Stomach (tissue), 9 donors: ENCODE measurements around the gene CFAP46. TPM values are rescaled to one million over a fixed set of nuclear protein-coding genes. Genes with fewer than 3 reads are reported as not detected.

Source experiments
- DNase-seq, 2 donors: peaks; one replicate each; pipeline versions ENCODE4 v3.0.0 to v3.0.0-alpha.2; 2013 to 2019
- H3K27ac ChIP-seq, 5 donors: fragments of 200-600 bp in 4 of 5; sonication (generic) in 4 of 5; one replicate each; pipeline ENCODE4 v1.5.1; 2013 to 2019; ENCODE audit warnings: mild to moderate bottlenecking in 1 of 5, moderate library complexity in 1 of 5
- H3K27me3 ChIP-seq, 3 donors: fragments of 200-600 bp; sonication (generic); one replicate each; pipeline ENCODE4 v1.5.1; 2017 to 2019; ENCODE audit warnings: mixed run types in 1 of 3
- H3K36me3 ChIP-seq, 4 donors: fragments of 200-600 bp; sonication (generic); 1 replicate in 3 of 4; 2 replicates in 1 of 4; pipeline ENCODE4 v1.5.1; 2016 to 2019
- H3K4me1 ChIP-seq, 4 donors: fragments of 200-600 bp; sonication (generic); one replicate each; pipeline ENCODE4 v1.5.1; 2016 to 2019
- H3K4me3 ChIP-seq, 4 donors: fragments of 200-600 bp; sonication (generic) in 3 of 4; one replicate each; pipeline ENCODE4 v1.5.1; 2016 to 2019; ENCODE audit warnings: mild to moderate bottlenecking in 1 of 4
- H3K9me3 ChIP-seq, 4 donors: fragments of 200-600 bp; sonication (generic); one replicate each; pipeline ENCODE4 v1.5.1; 2016 to 2019
- CTCF ChIP-seq, 7 experiments: fragments of 450-650 bp in 4 of 7; fragments of 200-600 bp in 3 of 7; sonication (generic) in 3 of 7; IDR thresholded peaks; one replicate each; pipeline ENCODE4 v1.5.1; 2016 to 2019; ENCODE audit warnings: antibody characterized with exemption in 7 of 7, control low read depth in 2 of 7, mild to moderate bottlenecking in 1 of 7
- EP300 ChIP-seq: sonication (generic); formaldehyde crosslinking; IDR thresholded peaks from one replicate; pipeline ENCODE4 v1.6.1; 2017; ENCODE audit warnings: antibody characterized with exemption
- POLR2A ChIP-seq, 4 donors: fragments of 450-650 bp; IDR thresholded peaks; one replicate each; pipeline ENCODE4 v1.6.1; 2016; ENCODE audit warnings: antibody characterized with exemption in 4 of 4, control low read depth in 2 of 4, mild to moderate bottlenecking in 1 of 4, moderate library complexity in 1 of 4
- POLR2AphosphoS5 ChIP-seq, 3 donors: sonication (generic); formaldehyde crosslinking; IDR thresholded peaks; one replicate each; pipeline ENCODE4 v1.6.1; 2016; ENCODE audit warnings: antibody characterized with exemption in 3 of 3
- WGBS, 5 donors: extraction: QIAGEN DNeasy Blood & Tissue Kit in 3 of 5; methylation state at CpG; one replicate each; pipeline versions ENCODE4 v1.1.5 to v1.1.7; 2013 to 2018; 5-methylcytosine and 5-hydroxymethylcytosine counted together
- intact Hi-C: fragments of 100-400 bp; cut with DNase I; formaldehyde crosslinking; loops from one replicate; pipeline ENCODE4 v1.15.1; 2023; ENCODE audit warnings: low total_unique reads
- polyA plus RNA-seq, 3 donors: library from polyadenylated mRNA; stranded (reverse); fragments of 200-250 nt; gene quantifications; one replicate each; pipeline ENCODE4 v1.2.3, GENCODE V29; 2013
- total RNA-seq, 5 donors: library from RNA; depleted of rRNA; stranded (reverse); fragments of >200 nt; gene quantifications; one replicate each; pipeline versions ENCODE4 v1.1.0 to v1.2.3, GENCODE V29; 2014 to 2016
- donor health status: healthy with polysubstance abuse.
- donor health status: Bipolar disorder and iron deficiency.
- donor health status: healthy.

CFAP46 gene
- total and polyA plus RNA-seq, 8 donors, result under 0.01 to 5.8 (median 1.8) TPM; not detected in 1

- no peak overlapping the region for H3K4me3 ChIP-seq
- intact Hi-C loops, result no loop called here
- WGBS, 5 donors, result 65 to 75% (median 72%) methylated on average over 14 to 17 of the region's 17 CpGs
- H3K36me3 ChIP-seq, result no peaks in the 10 kb centered on the region
- H3K27me3 ChIP-seq, result peaks cover 0 to 65% (median 10%) of the 10 kb centered on the region in 3 donors
- DNase-seq, result peak in 1 of 2 donors; percentile 28
- H3K9me3 ChIP-seq, result no peaks in the 10 kb centered on the region
- H3K4me1 ChIP-seq, result peaks cover 0 to 5% (median 0%) of the 10 kb centered on the region in 4 donors
- H3K27ac ChIP-seq, result peak overlapping the region in 1 of 5 donors; percentile 46
- no peak for TF ChIP-seq CTCF (IDR thresholded peaks at IDR 0.05)
- TF ChIP-seq EP300, result no peak
- no peak for TF ChIP-seq POLR2A (IDR thresholded peaks at IDR 0.05)
- TF ChIP-seq POLR2AphosphoS5 (IDR thresholded peaks at IDR 0.05), result no peak
Observed at GRCh38 chr10:132981173-132981555, 38.8 kb upstream of the CFAP46 start.

- intact Hi-C loops, result no loop called here
- Histone ChIP-seq H3K4me1 (peaks cover 0 to 5% (median 0%) of the 10 kb centered on the region in 4 donors), H3K27ac (peak overlapping the region in 1 of 5 donors; percentile 46), H3K9me3 (no peaks in the 10 kb centered on the region), H3K4me3 (no peak overlapping the region), H3K36me3 (no peaks in the 10 kb centered on the region), H3K27me3 (peaks cover 0 to 68% (median 10%) of the 10 kb centered on the region in 3 donors)
- WGBS, 5 donors, result 79 to 91% (median 81%) methylated on average over 24 to 41 of the region's 41 CpGs
- TF ChIP-seq EP300 (no peak), POLR2A (IDR thresholded peaks at IDR 0.05) (no peak), CTCF (IDR thresholded peaks at IDR 0.05) (no peak), POLR2AphosphoS5 (IDR thresholded peaks at IDR 0.05) (no peak)
- DNase-seq, result no peak
Observed at GRCh38 chr10:132980426-132981172, 38.2 kb upstream of the CFAP46 start.

- no peak for TF ChIP-seq POLR2A (IDR thresholded peaks at IDR 0.05)
- no peak for TF ChIP-seq EP300
- TF ChIP-seq POLR2AphosphoS5 (IDR thresholded peaks at IDR 0.05), result no peak
- TF ChIP-seq CTCF (IDR thresholded peaks at IDR 0.05), result no peak
- no peaks in the 10 kb centered on the region for H3K9me3 ChIP-seq
- H3K4me3 ChIP-seq, result no peak overlapping the region
- peaks cover 0 to 5% (median 0%) of the 10 kb centered on the region in 4 donors for H3K4me1 ChIP-seq
- H3K27ac ChIP-seq, result peak overlapping the region in 1 of 5 donors; percentile 46
- WGBS, 5 donors, result 57 to 68% (median 65%) methylated on average over 21 to 24 of the region's 24 CpGs
- DNase-seq, result no peak
- intact Hi-C loops, result no loop called here
- H3K36me3 ChIP-seq, result no peaks in the 10 kb centered on the region
- H3K27me3 ChIP-seq, result peaks cover 0 to 68% (median 16%) of the 10 kb centered on the region in 3 donors
Observed at GRCh38 chr10:132979491-132980425, 37.4 kb upstream of the CFAP46 start.

GRCh38 chr10:132978542-132978941 is 36.2 kb upstream of the CFAP46 start:
- H3K27ac ChIP-seq, result no peak overlapping the region
- WGBS, 5 donors, result 82 to 88% (median 84%) methylated on average over 9 of the region's 9 CpGs
- H3K36me3 ChIP-seq, result no peaks in the 10 kb centered on the region
- no peaks in the 10 kb centered on the region for H3K9me3 ChIP-seq
- H3K4me3 ChIP-seq, result no peak overlapping the region
- TF ChIP-seq POLR2AphosphoS5 (IDR thresholded peaks at IDR 0.05) (no peak), POLR2A (IDR thresholded peaks at IDR 0.05) (no peak), EP300 (no peak), CTCF (IDR thresholded peaks at IDR 0.05) (no peak)
- intact Hi-C loops, result no loop called here
- peaks cover 0 to 72% (median 29%) of the 10 kb centered on the region in 3 donors for H3K27me3 ChIP-seq
- no peak for DNase-seq
- peaks cover 0 to 5% (median 0%) of the 10 kb centered on the region in 4 donors for H3K4me1 ChIP-seq
